Pancreas (tissue), 10 donors: ENCODE measurements around the gene NKTR. TPM values are rescaled to one million over a fixed set of nuclear protein-coding genes. Genes with fewer than 3 reads are reported as not detected.

Source experiments
- ATAC-seq, 4 donors: fragments of 200-7000 bp; cut with Tn5 transposase; one replicate each; pipeline versions ENCODE4 v1.8.0 to v1.9.1; 2020; ENCODE audit warnings: mild to moderate bottlenecking in 4 of 4, moderate library complexity in 4 of 4
- DNase-seq, 6 donors: peaks; one replicate each; pipeline ENCODE4 v3.0.0-alpha.2; 2020
- FAIRE-seq: peaks from 2 replicates; lab custom pipeline; 2012; peaks lifted over from hg19 to GRCh38; lab: Jason Lieb, UNC
- H3K27ac ChIP-seq, 4 donors: fragments of 200-600 bp; sonication (generic); 1 replicate in 3 of 4; 2 replicates in 1 of 4; pipeline versions ENCODE4 v1.5.0 to v1.8.0; 2020
- H3K27me3 ChIP-seq, 4 donors: fragments of 200-600 bp; one replicate each; pipeline ENCODE4 v1.8.0; 2021
- H3K36me3 ChIP-seq, 3 donors: fragments of 200-600 bp; sonication (generic) in 1 of 3; one replicate each; pipeline versions ENCODE4 v1.5.0 to v1.8.0; 2020 to 2021
- H3K4me1 ChIP-seq, 3 donors: fragments of 200-600 bp; one replicate each; pipeline ENCODE4 v1.8.0; 2021
- H3K4me3 ChIP-seq, 4 donors: fragments of 200-600 bp; sonication (generic) in 2 of 4; one replicate each; pipeline versions ENCODE4 v1.5.0 to v1.8.0; 2020 to 2021
- H3K9me3 ChIP-seq, 4 donors: fragments of 200-600 bp; one replicate each; pipeline ENCODE4 v1.8.0; 2021
- CTCF ChIP-seq, 4 donors: fragments of 200-600 bp; sonication (generic) in 3 of 4; IDR thresholded peaks; one replicate each; pipeline versions ENCODE4 v1.5.0 to v1.8.0; 2021; ENCODE audit warnings: antibody characterized with exemption in 4 of 4
- WGBS, 2 donors: extraction: QIAGEN DNeasy Blood & Tissue Kit; methylation state at CpG; one replicate each; pipeline ENCODE4 v1.1.7; 2013; 5-methylcytosine and 5-hydroxymethylcytosine counted together
- intact Hi-C, 3 donors: fragments of 100-400 bp; cut with DNase I; formaldehyde crosslinking; loops; one replicate each; pipeline versions ENCODE4 v1.11.1 to v1.14.2; 2022
- polyA plus RNA-seq, 2 donors: library from polyadenylated mRNA; stranded (reverse); fragments of 200-250 nt; gene quantifications; one replicate each; pipeline ENCODE4 v1.2.3, GENCODE V29; 2013
- total RNA-seq, 6 donors: library from RNA; stranded (reverse); fragmentation: NEBNext Ultra II Directional in 4 of 6; extraction: Animal tissue kit (Norgen Biotek cat#: 25700) in 4 of 6; gene quantifications; one replicate each; pipeline versions ENCODE4 v1.2.1 to v1.2.4, GENCODE V29; 2021 to 2023
- donor health status: healthy with polysubstance abuse.
- donor health status: DM: no; HTN: no; CAD: no; lungs with moderate emphysema.
- donor health status: DM: no; HTN: no; CAD: no.
- donor health status: control.
- donor health status: control.
- donor health status: Bipolar disorder and iron deficiency.
- donor health status: DM: yes; HTN: yes; CAD: no.
- donor health status: DM: no; HTN: no; CAD: no.
- donor health status: DM: no; HTN: no; CAD: no.
- donor health status: DM: yes; HTN: yes; CAD: no.

Gene NKTR
- total and polyA plus RNA-seq, 8 donors, result 15.5 to 46.8 (median 33.0) TPM

DNA sequence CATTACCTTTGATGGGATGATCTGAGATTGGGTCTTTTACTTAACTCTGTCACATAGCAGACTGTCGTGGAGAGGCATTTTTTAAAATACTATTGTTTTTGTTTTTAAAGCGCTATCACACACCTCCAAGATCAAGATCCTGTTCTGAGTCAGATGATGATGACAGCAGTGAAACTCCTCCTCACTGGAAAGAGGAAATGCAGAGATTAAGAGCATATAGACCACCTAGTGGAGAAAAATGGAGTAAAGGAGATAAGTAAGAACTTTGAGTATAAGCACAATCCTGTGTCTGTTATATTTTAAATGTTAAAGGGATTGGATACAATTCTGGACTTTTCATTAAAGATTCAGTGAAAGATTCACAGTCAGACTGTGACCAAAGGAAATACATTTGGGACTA lies 34.6 kb downstream of the NKTR start:
- peaks cover 3 to 74% (median 49%) of the 10 kb centered on the region in 3 donors for H3K36me3 ChIP-seq
- FAIRE-seq, result no peak

GRCh38 chr3:42637001-42637400 lies 36.5 kb downstream of the NKTR start:
- Histone ChIP-seq H3K27me3 (no peaks in the 10 kb centered on the region), H3K9me3 (no peaks in the 10 kb centered on the region), H3K27ac (no peak overlapping the region), H3K4me1 (no peaks in the 10 kb centered on the region), H3K36me3 (peaks cover 3 to 87% (median 46%) of the 10 kb centered on the region in 3 donors), H3K4me3 (no peak overlapping the region)
- ATAC-seq (no peak), FAIRE-seq (no peak), DNase-seq (no peak)
- WGBS, 2 donors, result 82 to 84% methylated on average over 6 of the region's 6 CpGs
- TF ChIP-seq CTCF (IDR thresholded peaks at IDR 0.05), result no peak
- intact Hi-C loops, result no loop called here

More for the DNA sequence above, 34.6 kb downstream of the NKTR start:
- Histone ChIP-seq H3K27me3 (no peaks in the 10 kb centered on the region), H3K4me1 (no peaks in the 10 kb centered on the region), H3K9me3 (no peaks in the 10 kb centered on the region), H3K27ac (no peak overlapping the region), H3K4me3 (no peak overlapping the region)
- intact Hi-C loops, result no loop called here
- no peak for DNase-seq
- no peak for TF ChIP-seq CTCF (IDR thresholded peaks at IDR 0.05)
- ATAC-seq, result no peak
- WGBS, 2 donors, result 94 to 96% methylated on average over 2 of the region's 2 CpGs

- DNase-seq (no peak), FAIRE-seq (no peak), ATAC-seq (no peak)
- no peak overlapping the region for H3K27ac ChIP-seq
- H3K4me3 ChIP-seq, result no peak overlapping the region
- WGBS, 2 donors, result 83 to 88% methylated on average over 6 of the region's 6 CpGs
- no peaks in the 10 kb centered on the region for H3K4me1 ChIP-seq
- peaks cover 3 to 85% (median 51%) of the 10 kb centered on the region in 3 donors for H3K36me3 ChIP-seq
- no peaks in the 10 kb centered on the region for H3K27me3 ChIP-seq
- no peak for TF ChIP-seq CTCF (IDR thresholded peaks at IDR 0.05)
- intact Hi-C loops, result no loop called here
- no peaks in the 10 kb centered on the region for H3K9me3 ChIP-seq
Observed at GRCh38 chr3:42638339-42638842, 37.9 kb downstream of the NKTR start.

DNA sequence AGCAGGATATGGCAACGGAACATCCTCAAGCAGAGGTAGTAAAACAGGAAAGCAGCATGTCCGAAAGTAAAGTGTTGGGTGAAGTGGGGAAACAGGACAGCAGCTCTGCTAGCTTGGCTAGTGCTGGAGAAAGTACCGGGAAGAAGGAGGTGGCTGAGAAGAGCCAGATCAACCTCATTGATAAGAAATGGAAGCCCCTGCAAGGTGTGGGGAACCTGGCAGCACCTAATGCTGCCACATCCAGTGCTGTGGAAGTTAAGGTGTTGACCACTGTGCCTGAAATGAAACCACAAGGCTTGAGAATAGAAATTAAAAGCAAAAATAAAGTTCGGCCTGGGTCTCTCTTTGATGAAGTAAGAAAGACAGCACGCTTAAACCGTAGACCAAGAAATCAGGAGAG lies 38.7 kb downstream of the NKTR start:
- H3K4me1 ChIP-seq, result no peaks in the 10 kb centered on the region
- no peak for DNase-seq
- peaks cover 3 to 86% (median 52%) of the 10 kb centered on the region in 3 donors for H3K36me3 ChIP-seq
- no peak for ATAC-seq
- no peaks in the 10 kb centered on the region for H3K27me3 ChIP-seq
- H3K9me3 ChIP-seq, result no peaks in the 10 kb centered on the region
- FAIRE-seq, result no peak
- no peak for TF ChIP-seq CTCF (IDR thresholded peaks at IDR 0.05)
- no peak overlapping the region for H3K27ac ChIP-seq
- 90 to 95% methylated on average over 6 of the region's 6 CpGs for WGBS, 2 donors
- intact Hi-C loops, result no loop called here
- no peak overlapping the region for H3K4me3 ChIP-seq

GRCh38 chr3:42640129-42640528 lies 39.6 kb downstream of the NKTR start:
- H3K4me3 ChIP-seq, result no peak overlapping the region
- no peaks in the 10 kb centered on the region for H3K27me3 ChIP-seq
- TF ChIP-seq CTCF (IDR thresholded peaks at IDR 0.05), result no peak
- no peaks in the 10 kb centered on the region for H3K4me1 ChIP-seq
- DNase-seq (no peak), ATAC-seq (no peak), FAIRE-seq (no peak)
- no peak overlapping the region for H3K27ac ChIP-seq
- intact Hi-C loops, result no loop called here
- H3K9me3 ChIP-seq, result no peaks in the 10 kb centered on the region
- H3K36me3 ChIP-seq, result peaks cover 6 to 87% (median 52%) of the 10 kb centered on the region in 3 donors
